Measurements from ENCODE around the gene TENT4A. TPM values are rescaled to one million over a fixed set of nuclear protein-coding genes. Genes with fewer than 3 reads are reported as not detected.

The TENT4A gene
- total RNA-seq, 1 experiment from 2014 or later: 29.6 TPM

DNA sequence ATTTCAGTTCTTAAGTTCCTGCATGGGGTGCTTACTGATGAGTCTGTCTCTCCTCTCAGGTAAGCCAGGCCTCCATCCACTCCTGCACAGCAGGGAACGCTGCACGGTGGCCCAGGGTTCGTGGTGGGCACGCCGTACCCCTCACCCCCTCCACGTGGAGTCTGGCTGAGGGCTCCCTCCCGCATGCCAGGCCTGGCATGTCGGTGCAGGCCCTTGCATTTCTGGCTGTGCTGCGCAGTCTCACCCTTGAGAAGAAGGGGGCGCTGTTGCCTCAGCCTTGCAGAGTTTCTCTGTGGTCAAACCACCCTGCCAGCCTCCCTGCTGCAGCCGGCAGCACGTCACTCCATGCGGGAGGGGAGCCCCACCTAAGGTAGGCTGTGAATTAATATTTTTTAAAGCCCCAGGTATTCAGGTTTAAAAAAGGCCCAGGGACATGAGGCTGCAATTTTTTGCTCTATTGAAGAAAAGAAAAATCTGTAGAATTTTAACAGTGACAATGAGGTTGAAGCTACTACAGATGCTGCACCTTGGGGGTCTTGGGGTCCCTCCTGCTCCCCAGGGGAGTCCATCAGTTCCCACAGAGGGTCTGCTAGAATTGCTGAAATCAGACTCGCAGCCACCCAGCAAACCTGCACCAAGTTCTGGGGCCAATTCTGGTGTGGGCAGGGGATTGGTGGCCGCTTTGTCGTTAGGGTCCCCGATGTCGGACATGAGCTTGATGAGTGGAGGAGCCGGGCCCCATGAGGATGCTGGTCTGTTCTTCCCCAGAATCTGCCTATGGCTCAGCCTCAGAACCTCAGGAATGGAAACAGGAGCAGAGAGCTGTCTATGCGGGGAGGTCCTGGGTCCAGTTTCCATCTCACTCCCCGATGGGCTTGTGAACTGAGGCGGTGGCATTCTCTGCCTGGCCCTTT lies 52.6 kb downstream of the TENT4A start:
- intact Hi-C loops (cut with micrococcal nuclease; ENCODE audit: unreplicated experiment): loop anchor here (5.0 kb wide), 2 partner anchors 311 to 631 kb away; partner anchors contain the start of gene ADCY2

DNA sequence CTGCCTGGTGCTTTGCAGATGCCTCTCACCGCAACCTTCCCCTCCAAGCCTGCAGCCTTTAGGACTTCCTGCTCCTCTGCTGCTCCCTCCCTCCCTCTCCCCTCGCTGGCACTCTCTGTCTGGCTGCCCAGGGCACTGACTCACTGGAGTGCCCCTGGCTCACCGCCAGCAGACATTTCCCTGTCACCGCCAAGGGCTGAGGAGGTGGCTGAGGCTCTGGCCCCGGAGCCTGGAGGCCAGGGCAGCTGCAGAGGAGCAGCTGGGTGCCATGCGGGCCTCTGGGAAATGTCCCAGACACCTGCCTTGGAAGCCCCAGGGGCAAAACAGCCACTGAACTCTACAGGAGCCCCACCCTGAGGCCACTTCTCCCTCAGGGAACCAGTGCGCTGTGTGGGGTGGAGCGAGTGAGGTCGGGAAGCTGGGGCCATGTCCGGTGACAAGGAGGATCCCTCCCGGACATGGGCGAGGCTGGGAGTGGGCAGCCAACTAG lies 53.4 kb downstream of the TENT4A start:
- POLR2A ChIA-PET: no interaction called here
- ATAC-seq: peak; percentile 95
- CTCF ChIA-PET: interaction anchor here (0.7 to 1.1 kb wide), 3 partner anchors 54 to 1108 kb away, joined by 3 to 7 read pairs (median 3); partner anchors contain the start of genes FASTKD3 and MTRR

More for the DNA sequence above, 52.6 kb downstream of the TENT4A start:
- no peaks in the 10 kb centered on the region; the same call in 1 of the 2 replicates for H3K36me3 ChIP-seq (ENCODE audit: control insufficient read depth, insufficient read depth, low read length)
- in situ Hi-C loops (cut with HindIII; ENCODE audit: low pct_unique_long_range_greater_than_20kb, low sequenced_read_pairs): no loop called here
- H3K4me1 ChIP-seq (ENCODE audit: control insufficient read depth, insufficient read depth, low read length): peaks cover 27% of the 10 kb centered on the region
- no TSS peak for BruUV-seq (replicated peaks)
- H3K9me3 ChIP-seq (ENCODE audit: control insufficient read depth, insufficient read depth, low read depth, low read length): no peaks in the 10 kb centered on the region
- peak overlapping the region; percentile 85 for H3K27ac ChIP-seq (ENCODE audit: low read length)
- H3K4me3 ChIP-seq (ENCODE audit: low read depth in 2 of 2, low read length in 2 of 2): peak overlapping the region; percentile 1 to 44; a peak in 2 of 4 replicates
- no peaks in the 10 kb centered on the region for H3K27me3 ChIP-seq (ENCODE audit: control insufficient read depth, insufficient read depth, low read length)
- DNase-seq (ENCODE audit: low read depth, low spot score): peak; percentile 57
- ChIA-PET CTCF (interaction anchor here (0.7 to 1.1 kb wide), 4 partner anchors 55 to 1103 kb away, joined by 3 to 9 read pairs (median 3); partner anchors contain the start of genes FASTKD3 and MTRR), POLR2A (no interaction called here)
- TF ChIP-seq, protein P1, sequence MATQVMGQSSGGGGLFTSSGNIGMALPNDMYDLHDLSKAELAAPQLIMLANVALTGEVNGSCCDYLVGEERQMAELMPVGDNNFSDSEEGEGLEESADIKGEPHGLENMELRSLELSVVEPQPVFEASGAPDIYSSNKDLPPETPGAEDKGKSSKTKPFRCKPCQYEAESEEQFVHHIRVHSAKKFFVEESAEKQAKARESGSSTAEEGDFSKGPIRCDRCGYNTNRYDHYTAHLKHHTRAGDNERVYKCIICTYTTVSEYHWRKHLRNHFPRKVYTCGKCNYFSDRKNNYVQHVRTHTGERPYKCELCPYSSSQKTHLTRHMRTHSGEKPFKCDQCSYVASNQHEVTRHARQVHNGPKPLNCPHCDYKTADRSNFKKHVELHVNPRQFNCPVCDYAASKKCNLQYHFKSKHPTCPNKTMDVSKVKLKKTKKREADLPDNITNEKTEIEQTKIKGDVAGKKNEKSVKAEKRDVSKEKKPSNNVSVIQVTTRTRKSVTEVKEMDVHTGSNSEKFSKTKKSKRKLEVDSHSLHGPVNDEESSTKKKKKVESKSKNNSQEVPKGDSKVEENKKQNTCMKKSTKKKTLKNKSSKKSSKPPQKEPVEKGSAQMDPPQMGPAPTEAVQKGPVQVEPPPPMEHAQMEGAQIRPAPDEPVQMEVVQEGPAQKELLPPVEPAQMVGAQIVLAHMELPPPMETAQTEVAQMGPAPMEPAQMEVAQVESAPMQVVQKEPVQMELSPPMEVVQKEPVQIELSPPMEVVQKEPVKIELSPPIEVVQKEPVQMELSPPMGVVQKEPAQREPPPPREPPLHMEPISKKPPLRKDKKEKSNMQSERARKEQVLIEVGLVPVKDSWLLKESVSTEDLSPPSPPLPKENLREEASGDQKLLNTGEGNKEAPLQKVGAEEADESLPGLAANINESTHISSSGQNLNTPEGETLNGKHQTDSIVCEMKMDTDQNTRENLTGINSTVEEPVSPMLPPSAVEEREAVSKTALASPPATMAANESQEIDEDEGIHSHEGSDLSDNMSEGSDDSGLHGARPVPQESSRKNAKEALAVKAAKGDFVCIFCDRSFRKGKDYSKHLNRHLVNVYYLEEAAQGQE (IDR thresholded peaks at IDR 0.05; ENCODE audit: insufficient read depth in 1 of 2, low read depth in 2 of 2, low read length in 1 of 2): no peak
- TF ChIP-seq, protein P2, sequence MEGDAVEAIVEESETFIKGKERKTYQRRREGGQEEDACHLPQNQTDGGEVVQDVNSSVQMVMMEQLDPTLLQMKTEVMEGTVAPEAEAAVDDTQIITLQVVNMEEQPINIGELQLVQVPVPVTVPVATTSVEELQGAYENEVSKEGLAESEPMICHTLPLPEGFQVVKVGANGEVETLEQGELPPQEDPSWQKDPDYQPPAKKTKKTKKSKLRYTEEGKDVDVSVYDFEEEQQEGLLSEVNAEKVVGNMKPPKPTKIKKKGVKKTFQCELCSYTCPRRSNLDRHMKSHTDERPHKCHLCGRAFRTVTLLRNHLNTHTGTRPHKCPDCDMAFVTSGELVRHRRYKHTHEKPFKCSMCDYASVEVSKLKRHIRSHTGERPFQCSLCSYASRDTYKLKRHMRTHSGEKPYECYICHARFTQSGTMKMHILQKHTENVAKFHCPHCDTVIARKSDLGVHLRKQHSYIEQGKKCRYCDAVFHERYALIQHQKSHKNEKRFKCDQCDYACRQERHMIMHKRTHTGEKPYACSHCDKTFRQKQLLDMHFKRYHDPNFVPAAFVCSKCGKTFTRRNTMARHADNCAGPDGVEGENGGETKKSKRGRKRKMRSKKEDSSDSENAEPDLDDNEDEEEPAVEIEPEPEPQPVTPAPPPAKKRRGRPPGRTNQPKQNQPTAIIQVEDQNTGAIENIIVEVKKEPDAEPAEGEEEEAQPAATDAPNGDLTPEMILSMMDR (IDR thresholded peaks at IDR 0.05): peak; percentile 94
- no peak for TF ChIP-seq POLR2AphosphoS5 (IDR thresholded peaks at IDR 0.05; ENCODE audit: low read depth, low read length)
- TF ChIP-seq TCF7L2 (IDR thresholded peaks at IDR 0.05; ENCODE audit: low read depth, low read length): no peak
- TF ChIP-seq SIN3A (IDR thresholded peaks at IDR 0.05; ENCODE audit: borderline replicate concordance, insufficient read depth, low read depth, low read length): no peak
- ATAC-seq: peak; percentile 80

More for the DNA sequence above, 53.4 kb downstream of the TENT4A start:
- in situ Hi-C loops (cut with HindIII; ENCODE audit: low pct_unique_long_range_greater_than_20kb, low sequenced_read_pairs): no loop called here
- peak; percentile 68 for DNase-seq (ENCODE audit: low read depth, low spot score)
- Histone ChIP-seq H3K9me3 (ENCODE audit: control insufficient read depth, insufficient read depth, low read depth, low read length) (no peaks in the 10 kb centered on the region), H3K36me3 (ENCODE audit: control insufficient read depth, insufficient read depth, low read length) (no peaks in the 10 kb centered on the region; the same call in 1 of the 2 replicates), H3K4me3 (ENCODE audit: low read depth in 2 of 2, low read length in 2 of 2) (peak overlapping the region in 1 of 2 experiments; percentile 44; a peak in 2 of 4 replicates), H3K4me1 (ENCODE audit: control insufficient read depth, insufficient read depth, low read length) (peaks cover 27% of the 10 kb centered on the region), H3K27ac (ENCODE audit: low read length) (peak overlapping the region; percentile 86), H3K27me3 (ENCODE audit: control insufficient read depth, insufficient read depth, low read length) (no peaks in the 10 kb centered on the region)
- no TSS peak for BruUV-seq (replicated peaks)
- intact Hi-C loops (cut with micrococcal nuclease; ENCODE audit: unreplicated experiment): loop anchor here (5.0 kb wide), 2 partner anchors 311 to 631 kb away; partner anchors contain the start of gene ADCY2
- TF ChIP-seq, protein P1 (IDR thresholded peaks at IDR 0.05; ENCODE audit: insufficient read depth in 1 of 2, low read depth in 2 of 2, low read length in 1 of 2): 0 out of 4 replicates have a peak, but pooled peaks of 1 of the 2 experiments have one; percentile 16
- no peak for TF ChIP-seq SIN3A (IDR thresholded peaks at IDR 0.05; ENCODE audit: borderline replicate concordance, insufficient read depth, low read depth, low read length)
- TF ChIP-seq POLR2AphosphoS5 (IDR thresholded peaks at IDR 0.05; ENCODE audit: low read depth, low read length): peak; percentile 91
- TF ChIP-seq, protein P2 (IDR thresholded peaks at IDR 0.05): no peak
- TF ChIP-seq TCF7L2 (IDR thresholded peaks at IDR 0.05; ENCODE audit: low read depth, low read length): peak; percentile 32; the same call in 1 of the 2 replicates
